ENCODE data around the gene PACSIN1. TPM values are rescaled to one million over a fixed set of nuclear protein-coding genes. Genes with fewer than 3 reads are reported as not detected.

PACSIN1 gene
- total RNA-seq, 2 donors from 2014 or later = 0.52 TPM; not detected in 1

GRCh38 chr6:34514112-34514511, 48.2 kb downstream of the PACSIN1 start:
- no peaks in the 10 kb centered on the region for H3K36me3 ChIP-seq (replicated peaks in 1 of 2; ENCODE audit: insufficient read depth in 1 of 2, low read depth in 2 of 2)
- DNase-seq (no peak), ATAC-seq (no peak)
- H3K4me3 ChIP-seq = no peak overlapping the region
- WGBS, 2 donors = 79 to 85% methylated on average over 8 of the region's 8 CpGs
- TF ChIP-seq CTCF (IDR thresholded peaks at IDR 0.05) = no peak
- no peaks in the 10 kb centered on the region for H3K9me3 ChIP-seq
- H3K27me3 ChIP-seq = no peaks in the 10 kb centered on the region
- no peak overlapping the region for H3K27ac ChIP-seq
- intact Hi-C loops (cut with DNase I) = no loop called here
- H3K4me1 ChIP-seq = no peaks in the 10 kb centered on the region

GRCh38 chr6:34514593-34515472, 49.0 kb downstream of the PACSIN1 start:
- intact Hi-C loops (cut with DNase I) = no loop called here
- Histone ChIP-seq H3K27me3 (no peaks in the 10 kb centered on the region), H3K27ac (no peak overlapping the region), H3K4me1 (no peaks in the 10 kb centered on the region), H3K4me3 (no peak overlapping the region), H3K36me3 (replicated peaks in 1 of 2; ENCODE audit: insufficient read depth in 1 of 2, low read depth in 2 of 2) (no peaks in the 10 kb centered on the region), H3K9me3 (no peaks in the 10 kb centered on the region)
- peak; percentile 49 for ATAC-seq
- DNase-seq = peak in 1 of 4 donors; percentile 48
- 35 to 37% methylated on average over 23 to 34 of the region's 34 CpGs for WGBS, 2 donors
- TF ChIP-seq CTCF (IDR thresholded peaks at IDR 0.05) (peak in 1 of 7 experiments; percentile 14), POLR2A (IDR thresholded peaks at IDR 0.05) (no peak)

- H3K27ac ChIP-seq = no peak overlapping the region
- no peaks in the 10 kb centered on the region for H3K27me3 ChIP-seq
- ATAC-seq (no peak), DNase-seq (no peak)
- no peak overlapping the region for H3K4me3 ChIP-seq
- intact Hi-C loops (cut with DNase I) = no loop called here
- H3K36me3 ChIP-seq (replicated peaks in 1 of 2; ENCODE audit: insufficient read depth in 1 of 2, low read depth in 2 of 2) = no peaks in the 10 kb centered on the region
- H3K9me3 ChIP-seq = no peaks in the 10 kb centered on the region
- no peaks in the 10 kb centered on the region for H3K4me1 ChIP-seq
- WGBS, 2 donors = 84 to 86% methylated on average over 9 to 13 of the region's 13 CpGs
- TF ChIP-seq CTCF (IDR thresholded peaks at IDR 0.05) = no peak
- TF ChIP-seq POLR2A (IDR thresholded peaks at IDR 0.05) = no peak
Measured at GRCh38 chr6:34515473-34516387, 49.9 kb downstream of the PACSIN1 start.

GRCh38 chr6:34516391-34517324, 50.8 kb downstream of the PACSIN1 start:
- no peak for TF ChIP-seq CTCF (IDR thresholded peaks at IDR 0.05)
- TF ChIP-seq POLR2A (IDR thresholded peaks at IDR 0.05) = no peak
- no peak overlapping the region for H3K27ac ChIP-seq
- H3K27me3 ChIP-seq = no peaks in the 10 kb centered on the region
- H3K4me1 ChIP-seq = no peaks in the 10 kb centered on the region
- intact Hi-C loops (cut with DNase I) = no loop called here
- H3K9me3 ChIP-seq = no peaks in the 10 kb centered on the region
- ATAC-seq (no peak), DNase-seq (no peak)
- WGBS, 2 donors = 88% methylated on average over 8 to 21 of the region's 22 CpGs
- H3K4me3 ChIP-seq = no peak overlapping the region
- H3K36me3 ChIP-seq (replicated peaks in 1 of 2; ENCODE audit: insufficient read depth in 1 of 2, low read depth in 2 of 2) = no peaks in the 10 kb centered on the region
